Activated naive CD8-positive, alpha-beta T cell treated with anti-CD3 and anti-CD28 coated beads, Interleukin-2, amount 50 U/mL, for 24 hours (primary cell): Measurements from ENCODE around the gene MAN1C1.
"Not testable (repeated sequence)": the region's sequence is repeated elsewhere in the genome, so short reads cannot be mapped to it uniquely, and the experiment has no call there.

Experiments used
- ATAC-seq: fragments of 150-1000 bp; cut with Tn5 transposase; one replicate; pipeline ENCODE4 v1.10.0; 2021
- DNase-seq: peaks from one replicate; pipeline ENCODE4 v3.0.0; 2021
- H3K27ac Mint-ChIP-seq: one replicate; pipeline ENCODE4 v1.8.0; 2021; ENCODE audit warnings: mild to moderate bottlenecking, mixed read lengths
- H3K27me3 Mint-ChIP-seq: one replicate; pipeline ENCODE4 v1.8.0; 2021; ENCODE audit warnings: mixed read lengths
- H3K36me3 Mint-ChIP-seq: one replicate; pipeline ENCODE4 v1.8.0; 2021; ENCODE audit warnings: low read depth, mixed read lengths
- H3K4me1 Mint-ChIP-seq: one replicate; pipeline ENCODE4 v1.8.0; 2021; ENCODE audit warnings: mixed read lengths
- H3K4me3 Mint-ChIP-seq: one replicate; pipeline ENCODE4 v1.8.0; 2021; ENCODE audit warnings: mild to moderate bottlenecking, moderate library complexity, mixed read lengths
- H3K9me3 Mint-ChIP-seq: one replicate; pipeline ENCODE4 v1.8.0; 2021; ENCODE audit warnings: mixed read lengths

MAN1C1 gene

GRCh38 chr1:25626018-25626417 lies 9.4 kb downstream of the MAN1C1 start:
- ATAC-seq (no peak), DNase-seq (no peak)
- Mint-ChIP-seq H3K4me1 (peaks cover 61% of the 10 kb centered on the region), H3K27me3 (peaks cover 24% of the 10 kb centered on the region), H3K4me3 (no peak overlapping the region), H3K27ac (no peak overlapping the region), H3K9me3 (no peaks in the 10 kb centered on the region), H3K36me3 (no peaks in the 10 kb centered on the region)

GRCh38 chr1:25628741-25629421 lies 12.3 kb downstream of the MAN1C1 start:
- Mint-ChIP-seq H3K4me3 (no peak overlapping the region), H3K27ac (peak overlapping the region; percentile 44), H3K27me3 (peaks cover 20% of the 10 kb centered on the region), H3K36me3 (no peaks in the 10 kb centered on the region), H3K9me3 (no peaks in the 10 kb centered on the region), H3K4me1 (peaks cover 60% of the 10 kb centered on the region)
- ATAC-seq (peak; percentile 82), DNase-seq (no peak)

- DNase-seq = no peak
- Mint-ChIP-seq H3K9me3 (no peaks in the 10 kb centered on the region), H3K27me3 (peaks cover 20% of the 10 kb centered on the region), H3K4me1 (peaks cover 57% of the 10 kb centered on the region), H3K36me3 (no peaks in the 10 kb centered on the region), H3K27ac (no peak overlapping the region), H3K4me3 (no peak overlapping the region)
- ATAC-seq = no peak
These were observed 13.2 kb downstream of the MAN1C1 start for GRCh38 chr1:25629836-25630235.

GRCh38 chr1:25631750-25632485 lies 15.3 kb downstream of the MAN1C1 start:
- Mint-ChIP-seq H3K4me1 (peaks cover 59% of the 10 kb centered on the region), H3K4me3 (peak overlapping the region; percentile 77), H3K27me3 (peaks cover 10% of the 10 kb centered on the region), H3K9me3 (peaks cover 4% of the 10 kb centered on the region), H3K27ac (peak overlapping the region; percentile 50), H3K36me3 (peaks cover 9% of the 10 kb centered on the region)
- no peak for DNase-seq
- ATAC-seq = no peak

- no peak for ATAC-seq
- Mint-ChIP-seq H3K4me1 (peaks cover 58% of the 10 kb centered on the region), H3K27me3 (peaks cover 9% of the 10 kb centered on the region), H3K27ac (no peak overlapping the region), H3K36me3 (peaks cover 20% of the 10 kb centered on the region), H3K9me3 (peaks cover 19% of the 10 kb centered on the region), H3K4me3 (peak overlapping the region; percentile 28)
- DNase-seq = no peak
These were observed 17.5 kb downstream of the MAN1C1 start for GRCh38 chr1:25634066-25634465.

- peaks cover 23% of the 10 kb centered on the region for H3K36me3 Mint-ChIP-seq
- no peak overlapping the region for H3K4me3 Mint-ChIP-seq
- DNase-seq (no peak), ATAC-seq (no peak)
- peaks cover 19% of the 10 kb centered on the region for H3K9me3 Mint-ChIP-seq
- H3K4me1 Mint-ChIP-seq = peaks cover 52% of the 10 kb centered on the region
- H3K27me3 Mint-ChIP-seq = peaks cover 8% of the 10 kb centered on the region
- H3K27ac Mint-ChIP-seq = no peak overlapping the region
These were observed 18.3 kb downstream of the MAN1C1 start for GRCh38 chr1:25634896-25635295.

GRCh38 chr1:25636141-25636540 lies 19.6 kb downstream of the MAN1C1 start:
- H3K9me3 Mint-ChIP-seq = peaks cover 19% of the 10 kb centered on the region
- H3K4me1 Mint-ChIP-seq = peaks cover 43% of the 10 kb centered on the region
- not testable (repeated sequence) for ATAC-seq, H3K27ac Mint-ChIP-seq, DNase-seq, H3K4me3 Mint-ChIP-seq
- peaks cover 23% of the 10 kb centered on the region for H3K36me3 Mint-ChIP-seq
- peaks cover 11% of the 10 kb centered on the region for H3K27me3 Mint-ChIP-seq

- Mint-ChIP-seq H3K36me3 (peaks cover 21% of the 10 kb centered on the region), H3K9me3 (peaks cover 17% of the 10 kb centered on the region), H3K4me3 (no peak overlapping the region), H3K4me1 (peaks cover 40% of the 10 kb centered on the region), H3K27me3 (peaks cover 22% of the 10 kb centered on the region), H3K27ac (no peak overlapping the region)
- ATAC-seq = no peak
- no peak for DNase-seq
These were observed 24.2 kb downstream of the MAN1C1 start for GRCh38 chr1:25640646-25641328.

- DNase-seq = no peak
- H3K36me3 Mint-ChIP-seq = peaks cover 16% of the 10 kb centered on the region
- H3K27me3 Mint-ChIP-seq = peaks cover 22% of the 10 kb centered on the region
- ATAC-seq = no peak
- H3K27ac Mint-ChIP-seq = no peak overlapping the region
- H3K9me3 Mint-ChIP-seq = peaks cover 15% of the 10 kb centered on the region
- no peak overlapping the region for H3K4me3 Mint-ChIP-seq
- peaks cover 38% of the 10 kb centered on the region for H3K4me1 Mint-ChIP-seq
These were observed 24.7 kb downstream of the MAN1C1 start for GRCh38 chr1:25641329-25641725.

- Mint-ChIP-seq H3K9me3 (peaks cover 15% of the 10 kb centered on the region), H3K36me3 (peaks cover 14% of the 10 kb centered on the region), H3K4me1 (peaks cover 38% of the 10 kb centered on the region), H3K4me3 (peak overlapping the region; percentile 58), H3K27ac (no peak overlapping the region), H3K27me3 (peaks cover 22% of the 10 kb centered on the region)
- ATAC-seq = no peak
- no peak for DNase-seq
These were observed 25.5 kb downstream of the MAN1C1 start for GRCh38 chr1:25641931-25642573.

- Mint-ChIP-seq H3K4me3 (peak overlapping the region; percentile 58), H3K4me1 (peaks cover 38% of the 10 kb centered on the region), H3K9me3 (peaks cover 11% of the 10 kb centered on the region), H3K27ac (peak overlapping the region; percentile 52), H3K27me3 (peaks cover 25% of the 10 kb centered on the region), H3K36me3 (peaks cover 11% of the 10 kb centered on the region)
- ATAC-seq (peak; percentile 95), DNase-seq (peak; percentile 61)
These were observed 26.1 kb downstream of the MAN1C1 start for GRCh38 chr1:25642574-25643108.

GRCh38 chr1:25643929-25644328 lies 27.3 kb downstream of the MAN1C1 start:
- H3K9me3 Mint-ChIP-seq = no peaks in the 10 kb centered on the region
- peak overlapping the region; percentile 47 for H3K4me3 Mint-ChIP-seq
- ATAC-seq = no peak
- peaks cover 3% of the 10 kb centered on the region for H3K36me3 Mint-ChIP-seq
- no peak overlapping the region for H3K27ac Mint-ChIP-seq
- peaks cover 25% of the 10 kb centered on the region for H3K27me3 Mint-ChIP-seq
- no peak for DNase-seq
- H3K4me1 Mint-ChIP-seq = peaks cover 39% of the 10 kb centered on the region

- ATAC-seq (no peak), DNase-seq (no peak)
- Mint-ChIP-seq H3K4me3 (no peak overlapping the region), H3K27ac (no peak overlapping the region), H3K9me3 (no peaks in the 10 kb centered on the region), H3K36me3 (no peaks in the 10 kb centered on the region), H3K27me3 (peaks cover 25% of the 10 kb centered on the region), H3K4me1 (peaks cover 40% of the 10 kb centered on the region)
These were observed 28.4 kb downstream of the MAN1C1 start for GRCh38 chr1:25644962-25645361.
